ENCODE measurements around the gene DNM3. TPM values are rescaled to one million over a fixed set of nuclear protein-coding genes. Genes with fewer than 3 reads are reported as not detected.

The DNM3 gene
- total and polyA plus RNA-seq, 2 experiments from 2014 or later: 5.2 to 12.2 TPM

- no peak for DNase-seq (ENCODE audit: low spot score)
- no peak for ATAC-seq
- H3K4me1 ChIP-seq (ENCODE audit: insufficient read depth): peaks cover 39% of the 10 kb centered on the region
- no peak for TF ChIP-seq JUNB (IDR thresholded peaks at IDR 0.05; ENCODE audit: unreplicated experiment)
- TF ChIP-seq NANOG (IDR thresholded peaks at IDR 0.05; ENCODE audit: borderline replicate concordance): no peak
- no peak for TF ChIP-seq EZH2 (IDR thresholded peaks at IDR 0.05; ENCODE audit: low read depth, unreplicated experiment)
- TF ChIP-seq EZH2phosphoT487 (IDR thresholded peaks at IDR 0.05; ENCODE audit: unreplicated experiment): no peak
- no peak for TF ChIP-seq POLR2AphosphoS5 (IDR thresholded peaks at IDR 0.05; ENCODE audit: low read depth)
- no peak for TF ChIP-seq CREB1 (CRISPR knock-in tag; IDR thresholded peaks at IDR 0.05; ENCODE audit: low read depth)
- no peak for TF ChIP-seq REST (IDR thresholded peaks at IDR 0.05; ENCODE audit: unreplicated experiment)
- TF ChIP-seq STAT1 (IDR thresholded peaks at IDR 0.05; ENCODE audit: unreplicated experiment): no peak
- no peak for TF ChIP-seq ZNF114 (CRISPR knock-in tag; IDR thresholded peaks at IDR 0.05)
- TF ChIP-seq ZNF462 (CRISPR knock-in tag; IDR thresholded peaks at IDR 0.05): no peak
- TF ChIP-seq CTCF (conservative IDR thresholded peaks at IDR 0.05; ENCODE audit: low read depth in 2 of 2): no peak
- TF ChIP-seq ZNF331 (CRISPR knock-in tag; IDR thresholded peaks at IDR 0.05; ENCODE audit: low read depth): no peak
- no peak for TF ChIP-seq ETS1 (IDR thresholded peaks at IDR 0.05)
- Mint-ChIP-seq H3K36me3 (ENCODE audit: low read depth) (no peaks in the 10 kb centered on the region), H3K4me3 (no peak overlapping the region), H3K9me3 (no peaks in the 10 kb centered on the region), H3K27ac (no peak overlapping the region), H3K27me3 (ENCODE audit: insufficient read depth, low read depth, poor library complexity) (no peaks in the 10 kb centered on the region), H3K4me1 (peaks cover 45% of the 10 kb centered on the region)
- H3F3A ChIP-seq (replicated peaks; ENCODE audit: low read depth): no peaks in the 10 kb centered on the region
- no peaks in the 10 kb centered on the region for H3K27me3 ChIP-seq (ENCODE audit: insufficient read depth)
- peak overlapping the region; percentile 43; the same call in 1 of the 2 replicates for H2AFZ ChIP-seq
- no peak overlapping the region for H3K4me2 ChIP-seq
- no peaks in the 10 kb centered on the region for H3K79me2 ChIP-seq (replicated peaks; ENCODE audit: insufficient read depth)
- no peaks in the 10 kb centered on the region for H3K36me3 ChIP-seq (ENCODE audit: insufficient read depth)
- no peaks in the 10 kb centered on the region for H4K20me1 ChIP-seq (replicated peaks; ENCODE audit: insufficient read depth)
- no peaks in the 10 kb centered on the region for H3K9me2 ChIP-seq (ENCODE audit: insufficient read depth)
- H3K4me3 ChIP-seq: no peak overlapping the region
- H3K27ac ChIP-seq (ENCODE audit: low read depth): no peak overlapping the region
These were observed 304.4 kb downstream of the DNM3 start for GRCh38 chr1:172145656-172146055.
